HTR-8/SVneo (cell line): ENCODE data around the gene EIF3K.

Experiments
- DNase-seq: peaks from one replicate; pipeline ENCODE4 v3.0.0; 2011; ENCODE audit warnings: low spot score, mixed read lengths; ENCODE audit not compliant: insufficient read length
- FAIRE-seq: peaks from 2 replicates; lab custom pipeline; 2011; peaks lifted over from hg19 to GRCh38; lab: Jason Lieb, UNC

The EIF3K gene

DNA sequence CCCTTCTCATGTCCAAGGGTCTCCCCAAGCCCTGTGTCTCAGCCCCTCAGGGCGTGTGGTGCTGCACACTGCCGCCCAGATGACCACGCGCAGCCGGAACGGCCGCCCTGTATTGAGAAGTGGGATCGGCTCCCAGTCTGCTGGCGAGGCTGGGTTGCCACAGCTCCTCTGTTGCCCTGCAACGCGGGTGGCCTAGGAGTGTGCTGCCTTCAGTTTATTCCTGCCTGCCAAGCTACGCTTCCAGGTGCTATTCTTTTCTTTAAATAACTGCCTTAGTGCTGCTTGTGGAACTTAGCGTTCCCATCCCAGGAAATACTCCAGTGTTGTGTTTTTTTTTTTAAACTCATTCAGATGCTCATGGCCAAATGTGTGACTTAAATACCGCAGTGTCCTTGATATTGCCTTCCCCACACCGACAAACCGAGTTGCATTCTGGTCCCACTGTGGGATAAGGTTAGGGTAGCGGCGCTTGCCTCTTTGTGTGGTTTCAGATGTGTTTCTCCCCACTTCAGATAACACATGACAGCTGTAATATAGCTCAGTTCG lies 45.0 kb downstream of the EIF3K start:
- DNase-seq = no peak
- no peak for FAIRE-seq

DNA sequence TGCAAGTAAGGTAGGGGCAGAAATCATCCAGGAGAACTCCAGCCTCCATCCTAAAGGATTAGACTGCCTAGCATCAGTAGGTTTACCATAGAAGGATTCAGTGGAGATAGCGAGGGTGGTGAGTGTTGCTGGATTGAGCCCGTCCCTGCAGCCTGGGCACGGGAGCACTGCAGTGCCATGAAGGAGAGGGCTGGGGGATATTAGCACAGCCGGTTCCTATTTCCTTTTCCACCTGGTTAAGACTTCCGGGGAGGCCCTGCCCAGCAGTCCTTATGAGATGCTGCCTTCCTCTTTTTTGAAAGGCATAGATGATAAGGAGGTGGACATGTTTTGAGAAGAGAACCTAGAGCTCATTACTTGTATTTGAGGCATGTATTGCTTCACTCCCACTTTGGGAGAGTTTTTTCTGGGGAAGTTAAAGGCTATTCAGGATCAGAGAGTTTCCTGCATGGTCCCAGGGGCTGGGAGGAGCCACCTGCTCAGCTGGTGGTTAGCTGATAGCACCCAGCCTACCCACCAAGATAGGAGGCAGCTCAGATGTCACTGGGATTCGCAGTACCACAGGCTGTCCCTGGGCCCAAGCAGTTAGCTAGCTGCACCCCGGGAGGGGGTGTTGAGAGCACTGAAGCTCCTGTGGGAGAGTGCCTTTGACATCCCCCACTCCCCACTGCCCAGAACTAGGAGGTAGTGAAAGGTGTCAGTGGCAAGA lies 45.7 kb downstream of the EIF3K start:
- peak; percentile 63 for FAIRE-seq
- DNase-seq = no peak

DNA sequence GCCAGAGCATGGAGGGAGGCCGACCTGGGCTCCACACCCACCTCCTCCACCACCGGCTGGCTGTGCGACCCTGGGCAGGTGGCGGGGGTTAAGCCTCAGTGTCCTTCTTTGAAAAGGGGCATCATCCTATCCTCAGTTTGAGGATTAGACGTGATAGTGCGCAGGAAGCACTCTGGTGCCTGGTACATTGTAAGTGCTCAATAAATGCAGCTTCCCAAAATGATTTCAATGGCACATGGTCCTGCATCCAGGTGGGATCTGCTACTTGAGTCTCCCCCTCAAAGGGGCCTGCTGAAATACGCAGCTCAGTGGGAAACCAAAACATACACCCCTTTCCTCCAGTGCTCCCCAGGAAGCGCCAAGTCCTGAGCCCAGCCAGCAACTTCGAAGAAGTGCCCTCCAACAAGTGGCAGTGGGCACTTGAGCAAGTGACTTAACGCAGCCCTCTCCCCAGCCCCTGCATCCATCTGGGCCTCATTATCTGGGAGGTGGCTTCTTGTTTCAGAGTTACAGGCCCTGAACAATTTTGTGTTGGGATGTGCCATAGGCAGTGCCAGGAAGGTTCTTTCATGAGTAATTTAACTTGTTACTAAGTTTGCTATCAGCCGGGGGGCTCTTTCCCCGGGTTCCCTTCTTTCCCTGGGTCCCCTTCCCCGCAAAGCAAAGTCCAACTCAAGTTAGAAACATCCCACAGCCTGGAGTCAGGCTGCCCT lies 46.4 kb downstream of the EIF3K start:
- DNase-seq (no peak), FAIRE-seq (no peak)

DNA sequence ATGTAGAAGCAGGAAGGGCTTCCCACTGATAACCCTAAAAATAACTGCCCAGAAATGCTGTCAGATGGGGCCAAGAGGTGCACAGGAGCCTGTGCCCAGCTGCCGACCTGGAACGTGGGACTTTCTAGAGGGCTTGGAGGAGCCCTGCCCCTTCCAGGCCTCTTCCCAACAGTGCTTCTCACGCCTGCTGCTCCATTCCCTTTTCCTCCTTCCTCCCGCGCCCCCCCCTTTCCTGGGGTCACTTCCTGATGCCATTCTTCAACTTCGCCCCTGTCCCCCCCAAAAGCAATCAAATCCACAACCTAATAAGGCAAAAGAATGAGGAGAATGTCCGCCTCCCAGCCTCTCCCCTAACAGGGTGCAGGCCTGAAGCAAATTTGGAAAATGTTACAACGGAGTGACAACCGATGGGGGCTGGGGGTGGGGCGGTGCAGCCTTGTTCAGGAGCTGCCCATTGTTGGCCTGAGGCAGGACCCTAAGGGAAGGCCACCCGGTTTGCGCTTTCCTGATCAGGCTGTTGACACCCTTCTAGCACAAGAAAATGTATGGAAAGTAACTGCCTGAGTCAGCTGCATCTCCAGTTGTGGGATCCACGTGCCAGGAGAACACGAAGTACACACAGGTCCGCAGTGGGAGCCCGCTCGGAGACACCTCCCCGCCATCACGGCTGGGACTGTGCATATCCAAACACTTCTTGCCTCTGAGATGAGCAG lies 47.1 kb downstream of the EIF3K start:
- DNase-seq = no peak
- FAIRE-seq = peak; percentile 85

DNA sequence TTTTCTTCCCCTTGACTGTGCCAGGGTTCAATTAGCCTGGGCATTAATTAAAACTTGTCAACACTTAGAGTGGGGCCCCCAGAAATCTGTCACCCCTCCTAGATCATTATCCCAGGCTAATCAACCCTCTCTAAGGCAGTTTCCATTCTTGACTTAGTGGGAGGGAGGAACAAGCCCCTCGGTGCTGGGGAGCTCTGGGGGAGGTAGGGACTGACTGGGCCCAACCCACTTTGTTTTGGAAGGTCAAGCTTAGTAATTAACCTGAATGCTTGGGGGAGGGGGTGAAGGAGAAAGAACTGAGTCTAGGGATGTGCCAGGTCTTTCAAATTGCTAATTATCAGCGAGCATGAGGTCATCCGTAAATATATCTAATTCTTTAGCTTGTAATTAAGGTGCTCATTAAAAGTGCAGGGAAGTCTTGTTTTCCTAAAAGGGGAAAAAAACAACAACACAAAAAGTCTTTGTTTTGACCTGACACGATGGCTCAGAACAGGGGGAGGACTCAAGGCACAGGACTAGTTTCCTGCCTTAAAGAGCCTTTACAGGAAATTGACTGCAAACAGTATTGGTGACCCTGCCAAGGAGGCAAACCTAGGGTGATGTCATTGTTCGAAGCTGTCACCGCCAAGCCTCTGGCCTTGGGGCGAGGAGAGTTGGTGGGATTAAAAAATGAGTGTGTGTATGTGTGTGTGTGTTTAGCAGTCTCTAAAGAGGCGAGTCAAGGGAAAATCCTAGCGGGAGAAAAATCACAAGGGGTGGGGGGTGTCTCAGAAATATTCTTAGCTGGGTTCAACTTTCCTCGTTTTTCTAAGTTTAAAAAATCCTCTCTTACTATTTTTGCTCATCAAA lies 47.9 kb downstream of the EIF3K start:
- FAIRE-seq = no peak
- DNase-seq = no peak

DNA sequence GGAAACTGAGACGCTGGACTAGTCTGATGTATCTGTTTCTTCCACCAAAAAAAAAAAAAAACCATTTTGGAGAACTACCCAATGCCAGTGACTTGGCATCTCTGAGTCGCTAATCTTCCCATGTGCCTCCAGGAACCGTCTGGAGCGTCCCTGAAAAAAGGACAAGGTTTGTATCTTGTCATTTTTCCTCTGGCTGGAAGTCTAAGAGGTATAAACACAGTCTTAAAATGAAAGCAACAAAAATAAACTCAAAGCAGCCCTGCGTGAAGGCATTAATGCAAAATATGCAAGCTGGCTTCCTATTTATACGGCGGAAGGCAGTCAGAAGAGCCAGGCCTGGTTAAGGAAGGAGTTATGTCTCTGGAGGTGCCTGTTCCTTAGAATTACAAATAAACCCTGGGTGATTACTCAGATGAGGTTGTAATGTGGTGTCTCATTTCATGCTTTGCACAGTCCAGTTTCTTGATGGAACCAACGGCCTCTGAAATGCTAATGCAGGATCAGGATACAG lies 48.7 kb downstream of the EIF3K start:
- DNase-seq (no peak), FAIRE-seq (no peak)

DNA sequence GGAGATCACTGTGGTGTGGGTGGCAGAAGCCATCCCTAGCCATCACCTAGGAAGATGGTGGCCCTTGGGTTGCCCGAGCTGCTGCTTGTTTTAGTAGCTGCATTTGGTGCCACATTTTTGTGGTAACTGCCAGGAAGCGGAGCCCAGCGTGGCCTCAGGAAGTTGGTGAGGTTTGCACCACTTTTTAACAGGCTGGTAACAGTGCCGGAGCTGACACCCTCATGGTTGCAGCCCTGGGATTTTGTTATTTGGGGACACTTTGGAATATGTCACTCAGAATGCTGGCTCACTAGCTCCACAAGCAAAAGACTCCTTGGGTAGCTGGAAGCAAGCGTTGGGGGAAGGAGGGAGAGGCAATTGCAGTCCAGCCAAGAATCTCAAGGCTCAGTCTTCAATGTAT lies 50.6 kb downstream of the EIF3K start:
- no peak for DNase-seq
- no peak for FAIRE-seq

DNA sequence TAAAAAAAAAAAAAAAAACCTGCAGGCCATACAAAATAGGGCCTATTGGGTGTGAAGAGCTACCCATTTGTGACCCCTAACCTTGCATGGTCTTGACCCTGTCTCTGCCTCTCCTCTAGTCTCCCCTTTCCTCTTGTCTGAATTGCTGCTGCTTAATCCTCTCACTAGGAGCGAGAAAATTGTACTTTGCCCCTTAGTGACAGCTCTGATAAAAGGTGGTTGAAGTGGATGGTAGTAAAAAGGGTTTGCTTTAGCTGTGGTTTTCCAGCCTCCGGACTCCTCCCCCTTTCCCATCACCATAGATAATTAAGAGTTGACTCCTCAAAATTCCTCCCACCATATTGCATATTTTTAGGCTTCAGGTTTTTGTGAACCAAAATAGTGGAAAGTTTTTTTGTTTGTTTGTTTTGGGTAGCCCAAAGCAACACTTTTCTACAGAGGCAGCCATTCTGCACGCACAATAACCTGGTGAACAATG lies 52.0 kb downstream of the EIF3K start:
- no peak for DNase-seq
- no peak for FAIRE-seq

DNA sequence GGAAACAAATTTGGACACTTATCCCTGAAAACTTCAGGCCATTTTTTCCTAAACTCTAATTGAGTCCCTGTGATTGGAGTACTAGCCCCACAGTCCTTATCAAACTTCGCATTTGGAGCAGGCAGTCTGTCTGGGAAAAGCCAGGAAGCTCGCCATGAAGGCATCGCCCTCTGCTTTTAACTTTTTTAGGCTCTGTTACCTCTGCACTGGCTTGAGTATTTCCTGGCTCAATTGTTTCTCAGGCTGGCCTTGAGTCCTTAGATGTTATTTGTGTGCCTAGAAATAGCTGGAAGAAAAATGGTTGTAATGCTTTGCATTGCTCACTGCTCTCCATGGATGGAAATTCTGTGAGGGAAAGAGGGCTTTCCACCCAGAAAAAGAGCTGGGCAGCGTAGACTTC lies 52.7 kb downstream of the EIF3K start:
- DNase-seq (no peak), FAIRE-seq (no peak)

DNA sequence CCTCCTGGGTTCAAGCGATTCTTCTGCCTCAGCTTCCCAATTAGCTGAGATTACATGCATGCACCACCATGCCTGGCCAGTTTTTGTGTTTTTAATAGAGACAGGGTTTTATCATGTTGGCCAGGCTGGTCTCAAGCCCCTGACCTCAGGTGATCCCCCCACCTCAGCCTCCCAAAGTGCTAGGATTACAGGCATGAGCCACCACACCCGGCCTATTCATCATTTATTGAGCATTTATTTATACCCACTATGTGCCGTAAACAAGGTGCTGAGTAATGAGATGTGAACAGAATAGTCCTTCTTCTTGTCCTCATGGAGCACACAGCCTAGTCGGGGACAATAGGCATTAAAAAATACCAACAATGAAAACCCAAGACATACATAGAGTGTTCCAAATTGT lies 54.0 kb downstream of the EIF3K start:
- no peak for DNase-seq
- FAIRE-seq = no peak

DNA sequence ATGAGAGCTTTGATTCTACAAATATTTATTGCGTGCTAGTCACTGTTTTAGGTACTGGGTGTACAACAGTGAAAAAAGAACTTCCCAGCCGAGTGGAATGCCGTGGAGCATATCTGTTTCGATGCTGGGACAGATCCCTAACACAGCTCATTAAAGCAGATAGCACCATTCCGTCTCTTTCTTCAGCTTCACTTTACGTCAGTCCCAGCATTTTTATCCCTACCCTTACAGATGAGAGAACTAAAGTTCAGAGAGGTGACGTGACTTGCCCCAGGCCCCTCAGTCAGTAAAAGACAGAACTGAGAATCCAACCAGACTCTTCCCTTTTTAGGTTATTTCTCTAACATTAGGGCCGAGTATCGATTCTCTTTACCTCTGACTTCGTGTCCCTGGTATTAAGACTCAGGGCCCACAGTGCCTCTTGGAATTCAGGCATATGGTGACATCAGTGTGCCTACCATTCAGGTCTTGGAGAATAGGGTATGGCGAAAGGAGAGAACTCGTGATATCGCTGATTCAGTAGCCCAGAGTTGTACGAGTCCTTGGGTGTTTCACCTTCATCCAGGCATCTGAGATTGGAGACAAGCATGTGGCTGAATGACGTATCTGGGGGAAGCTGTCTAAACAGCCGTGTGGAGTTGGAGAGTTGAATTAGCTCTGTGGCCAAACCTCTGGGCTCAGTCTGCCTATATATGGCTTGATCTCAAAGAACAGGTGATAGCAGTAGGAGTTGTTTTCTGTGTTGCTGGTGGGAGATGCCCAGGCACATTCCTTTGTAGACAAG lies 55.6 kb downstream of the EIF3K start:
- no peak for DNase-seq
- FAIRE-seq = no peak

DNA sequence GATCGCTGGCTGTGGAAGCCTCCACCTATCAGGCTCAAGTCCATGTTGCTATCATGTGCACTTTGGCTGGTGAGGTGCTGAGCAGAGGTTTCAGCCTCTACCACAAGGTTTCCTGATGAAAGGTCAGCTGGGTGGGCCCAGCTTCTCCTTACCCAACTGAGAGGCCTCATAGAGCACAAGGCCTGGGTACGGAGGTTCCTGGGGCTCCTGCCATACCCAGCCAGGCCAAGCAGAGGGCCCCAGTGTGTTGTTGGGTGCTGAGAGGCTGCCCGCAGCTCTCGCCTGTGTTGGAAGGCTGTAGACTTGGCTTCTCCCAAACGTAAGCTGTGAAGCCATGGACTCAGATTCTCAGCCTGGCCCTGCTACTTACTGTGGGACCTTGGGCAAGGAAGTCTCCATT lies 56.6 kb downstream of the EIF3K start:
- no peak for DNase-seq
- FAIRE-seq = no peak

DNA sequence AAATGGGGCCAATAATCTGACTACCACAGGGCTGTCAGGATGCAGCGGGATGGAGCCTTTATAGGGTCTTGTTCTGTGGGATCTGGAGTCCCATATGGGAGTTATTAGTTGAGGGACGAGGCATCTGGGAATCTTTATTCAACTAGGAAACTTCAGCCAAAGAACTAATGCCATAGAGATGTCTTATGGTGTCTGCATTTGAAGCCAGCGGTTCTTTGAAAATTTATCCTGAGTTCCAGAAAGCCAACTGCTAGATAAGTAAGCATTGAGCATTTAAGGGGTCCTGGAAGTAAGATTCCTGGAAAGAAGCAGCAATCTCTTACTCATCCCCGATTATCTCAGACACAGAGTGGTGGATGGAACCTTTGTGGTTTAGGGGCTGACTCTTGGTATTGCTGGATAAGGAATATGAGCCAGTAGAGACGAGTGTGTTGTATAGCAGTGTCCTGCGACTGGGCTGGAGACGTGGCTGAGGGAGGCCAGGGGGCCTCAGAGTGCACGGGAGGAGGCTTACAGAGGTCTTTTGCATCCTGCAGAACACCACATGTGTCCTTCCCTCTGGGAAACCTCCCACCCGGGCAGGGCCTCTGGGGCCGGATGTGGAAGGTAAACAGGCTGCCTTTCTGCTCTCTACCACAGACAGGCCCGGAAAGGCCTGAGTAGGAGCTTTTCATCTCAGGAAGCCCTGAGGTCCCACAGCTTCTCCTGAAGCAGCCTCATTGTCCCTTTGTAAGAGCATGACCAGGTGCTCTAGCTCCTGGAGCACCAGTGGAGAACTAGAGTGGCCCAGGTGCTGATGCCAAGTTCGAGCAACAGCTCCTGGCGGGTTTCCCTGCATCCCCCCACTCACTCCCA lies 57.3 kb downstream of the EIF3K start:
- no peak for FAIRE-seq

DNA sequence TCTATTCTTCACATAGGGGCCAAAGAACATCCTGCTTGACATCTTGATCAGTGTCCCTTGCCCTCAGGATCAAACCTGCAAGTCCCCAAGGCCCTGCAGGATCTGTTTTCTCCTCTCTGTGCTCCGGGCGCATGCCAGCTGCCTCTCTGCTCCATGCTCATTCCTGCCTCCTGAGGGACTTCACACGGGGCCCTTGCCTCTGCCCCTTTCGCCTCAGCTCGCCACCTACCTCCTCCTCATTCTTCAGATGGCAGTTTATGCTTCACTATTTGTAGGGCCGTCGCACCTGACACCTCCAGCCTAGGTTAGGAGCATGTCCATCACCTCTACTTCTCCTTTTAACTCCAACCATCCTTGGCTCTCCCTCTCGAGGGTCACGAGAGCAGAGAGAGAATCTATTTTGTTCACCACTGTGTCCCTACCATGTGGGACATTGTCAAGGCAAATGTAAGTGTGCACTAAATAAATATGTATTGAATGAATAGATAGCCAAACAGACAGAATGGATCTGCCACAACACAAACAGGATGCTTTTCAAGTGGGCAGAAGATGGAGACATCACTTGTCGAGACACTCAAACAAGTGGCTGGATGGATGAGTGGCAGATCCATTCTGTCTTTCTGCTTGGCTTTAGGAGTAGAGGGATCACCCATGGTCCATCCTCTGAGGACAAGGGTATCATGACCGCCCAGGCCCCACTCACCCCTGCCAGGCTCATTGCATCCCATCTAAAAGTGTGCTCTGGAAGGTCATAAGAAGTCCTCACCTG lies 58.1 kb downstream of the EIF3K start:
- no peak for FAIRE-seq
- no peak for DNase-seq

More for the DNA sequence above, 57.3 kb downstream of the EIF3K start:
- no peak for DNase-seq

DNA sequence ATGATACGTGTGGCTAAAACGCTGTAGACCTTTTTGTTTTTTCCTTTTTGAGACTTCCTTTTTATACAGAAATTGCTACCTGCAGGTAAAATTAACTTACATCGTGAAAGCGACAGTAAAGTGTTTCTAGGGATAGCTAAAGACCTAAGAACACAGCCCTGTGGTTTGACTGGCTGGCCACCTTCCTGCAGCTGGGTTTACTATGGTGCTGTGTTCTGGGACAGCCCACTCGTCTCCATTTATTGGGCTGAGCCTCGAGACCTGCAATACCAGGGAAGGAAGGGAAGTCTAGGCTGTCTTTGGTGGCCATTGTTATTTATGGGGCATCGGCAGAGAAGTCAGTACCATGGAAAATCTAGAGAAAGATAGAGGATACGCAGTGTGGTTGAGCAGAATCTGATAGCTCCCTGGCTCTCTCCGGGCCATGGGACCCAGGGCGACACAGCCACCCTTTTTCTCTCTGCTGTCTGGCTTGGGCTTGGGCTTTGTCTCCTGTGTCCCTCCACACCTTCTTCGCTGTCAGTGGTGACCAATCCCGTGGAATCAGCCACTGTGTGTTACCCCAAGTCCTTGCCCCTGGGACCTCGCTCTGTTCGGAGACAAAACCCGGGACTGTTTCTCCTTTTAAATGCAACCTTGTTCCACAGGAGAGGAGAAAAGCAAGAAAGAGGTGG lies 59.4 kb downstream of the EIF3K start:
- no peak for DNase-seq
- FAIRE-seq = no peak

DNA sequence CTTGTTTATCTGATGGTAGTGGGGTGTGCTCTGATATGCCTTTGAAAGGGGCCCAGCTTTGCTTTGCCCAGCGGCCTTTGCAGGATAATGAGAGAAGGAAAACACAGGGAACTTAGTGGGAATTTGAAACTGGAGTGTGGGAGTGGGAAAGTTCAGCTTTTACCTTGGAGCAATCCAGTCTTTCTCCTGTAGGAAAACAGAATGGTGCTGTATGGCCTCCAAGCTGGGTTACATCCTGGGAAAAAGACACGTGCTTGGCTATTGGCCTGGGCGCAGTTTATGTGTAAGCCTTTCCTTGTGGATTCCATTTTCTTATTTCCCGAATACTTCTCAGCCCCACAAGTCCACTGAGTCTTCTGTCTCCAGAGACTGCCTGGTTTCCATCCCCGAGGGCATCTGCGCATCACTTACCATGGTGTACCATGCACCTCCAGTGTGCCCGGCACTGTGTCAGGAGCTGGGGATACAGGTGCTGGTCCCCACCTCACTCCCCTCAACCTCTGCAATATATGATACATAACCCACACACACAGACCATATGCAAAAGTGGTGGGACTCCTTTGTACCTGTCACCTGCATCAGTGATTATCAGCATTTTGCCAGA lies 60.0 kb downstream of the EIF3K start:
- no peak for FAIRE-seq
- no peak for DNase-seq

DNA sequence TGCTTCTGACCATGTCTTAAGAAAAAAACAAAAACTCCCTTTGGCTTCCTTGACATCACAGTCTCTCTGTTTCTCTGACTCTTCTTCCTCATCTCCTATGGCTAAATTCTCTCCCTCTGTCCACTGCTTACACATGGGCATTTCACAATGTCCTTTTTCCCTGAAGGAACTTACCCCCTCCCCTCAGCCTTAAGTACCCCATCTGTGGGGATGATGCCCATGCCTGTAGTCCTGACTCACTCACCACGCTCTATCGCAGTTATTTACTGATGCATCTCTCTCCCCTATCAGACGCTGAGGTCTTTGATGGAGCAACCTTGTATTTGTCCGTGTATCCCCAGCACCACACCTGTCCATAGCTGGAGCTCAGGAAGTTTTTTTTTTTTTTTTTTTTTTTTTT lies 60.9 kb downstream of the EIF3K start:
- no peak for FAIRE-seq

More for the DNA sequence above, 60.9 kb downstream of the EIF3K start:
- no peak for DNase-seq
